ENCODE data around the gene TMEM174.

DNA sequence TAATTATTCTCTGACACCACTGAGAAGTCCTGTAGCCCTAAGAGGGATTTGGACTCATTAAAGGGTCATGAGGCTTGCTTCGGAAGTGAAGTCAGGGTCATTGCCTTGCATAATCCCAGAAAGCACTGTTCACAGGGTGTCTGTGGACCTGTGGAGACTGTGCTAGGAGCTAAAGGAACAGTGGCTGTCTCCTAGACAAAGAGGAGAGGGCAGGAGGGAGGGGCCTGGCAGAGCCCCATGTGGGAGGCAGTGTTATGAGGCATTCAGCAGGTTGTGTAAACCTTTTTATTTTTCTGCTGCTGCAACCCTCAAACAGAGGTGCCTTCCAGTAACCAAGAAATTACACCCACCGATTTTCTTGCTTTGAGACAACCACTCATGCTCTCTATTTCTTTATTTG is 3.3 kb downstream of the TMEM174 start:
- TF ChIP-seq CTCF (IDR thresholded peaks at IDR 0.05; ENCODE audit: borderline replicate concordance, extremely low read depth, low read length, poor library complexity, severe bottlenecking) (no peak), EZH2 (IDR thresholded peaks at IDR 0.05; ENCODE audit: borderline replicate concordance, low read depth, low read length, severe bottlenecking) (no peak)

Data from DND-41 (cell line).